Sciatic nerve (tissue), 2 donors: ENCODE results near the gene ENOPH1. TPM values are rescaled to one million over a fixed set of nuclear protein-coding genes. Genes with fewer than 3 reads are reported as not detected.
"Not testable (repeated sequence)": the region's sequence is repeated elsewhere in the genome, so short reads cannot be mapped to it uniquely, and the experiment has no call there.

ENCODE experiments used
- ATAC-seq: fragments of 200-7000 bp; cut with Tn5 transposase; one replicate; pipeline ENCODE4 v1.9.1; 2020; ENCODE audit warnings: mild to moderate bottlenecking, moderate library complexity
- DNase-seq: peaks from one replicate; pipeline ENCODE4 v3.0.0-alpha.2; 2020; ENCODE audit warnings: low spot score
- intact Hi-C: fragments of 100-400 bp; cut with DNase I; formaldehyde crosslinking; loops from one replicate; pipeline ENCODE4 v1.14.2; 2022
- total RNA-seq: library from RNA; stranded (reverse); fragmentation: NEBNext Ultra II Directional; extraction: Animal tissue kit (Norgen Biotek cat#: 25700); gene quantifications from one replicate; pipeline ENCODE4 v1.2.1, GENCODE V29; 2021
- donor health status: DM: no; HTN: no; CAD: no.
- donor health status: DM: no; HTN: no; CAD: no.

The ENOPH1 gene
- total RNA-seq, 1 donor from 2014 or later = 30.0 TPM

GRCh38 chr4:82458729-82459128, 28.3 kb downstream of the ENOPH1 start:
- intact Hi-C loops = no loop called here
- ATAC-seq = no peak
- DNase-seq = no peak

GRCh38 chr4:82461710-82462109, 31.3 kb downstream of the ENOPH1 start:
- intact Hi-C loops = loop anchor here (10.0 kb wide), 1 partner anchor 803 kb away; no protein-coding TSS in a partner anchor
- ATAC-seq (no peak), DNase-seq (no peak)

- intact Hi-C loops = loop anchor here (10.0 kb wide), 1 partner anchor 802 kb away; no protein-coding TSS in a partner anchor
- ATAC-seq (peak; percentile 95), DNase-seq (peak; percentile 92)
Observed at GRCh38 chr4:82462415-82462831, 32.0 kb downstream of the ENOPH1 start.

- ATAC-seq = no peak
- intact Hi-C loops = loop anchor here (10.0 kb wide), 1 partner anchor 802 kb away; no protein-coding TSS in a partner anchor
- DNase-seq = no peak
Observed at GRCh38 chr4:82463221-82463620, 32.8 kb downstream of the ENOPH1 start.

- no peak for DNase-seq
- intact Hi-C loops = loop anchor here (10.0 kb wide), 1 partner anchor 797 kb away; no protein-coding TSS in a partner anchor
- ATAC-seq = no peak
Observed at GRCh38 chr4:82467471-82467870, 37.1 kb downstream of the ENOPH1 start.

- intact Hi-C loops = loop anchor here (10.0 kb wide), 1 partner anchor 795 kb away; no protein-coding TSS in a partner anchor
- ATAC-seq = peak; percentile 85
- no peak for DNase-seq
Observed at GRCh38 chr4:82469791-82470345, 39.5 kb downstream of the ENOPH1 start.

GRCh38 chr4:82473080-82473479, 42.7 kb downstream of the ENOPH1 start:
- DNase-seq, intact Hi-C loops, ATAC-seq: not testable (repeated sequence)

- intact Hi-C loops = no loop called here
- no peak for ATAC-seq
- no peak for DNase-seq
Observed at GRCh38 chr4:82473621-82474164, 43.3 kb downstream of the ENOPH1 start.

- intact Hi-C loops, ATAC-seq, DNase-seq: not testable (repeated sequence)
Observed at GRCh38 chr4:82475931-82476330, 45.5 kb downstream of the ENOPH1 start.

- intact Hi-C loops, DNase-seq, ATAC-seq: not testable (repeated sequence)
Observed at GRCh38 chr4:82477469-82477868, 47.1 kb downstream of the ENOPH1 start.

GRCh38 chr4:82479562-82479961, 49.2 kb downstream of the ENOPH1 start:
- no peak for DNase-seq
- intact Hi-C loops = no loop called here
- ATAC-seq = no peak

GRCh38 chr4:82480771-82481505, 50.5 kb downstream of the ENOPH1 start:
- ATAC-seq = no peak
- intact Hi-C loops = no loop called here
- no peak for DNase-seq

- DNase-seq (no peak), ATAC-seq (no peak)
- intact Hi-C loops = no loop called here
Observed at GRCh38 chr4:82481506-82481840, 51.1 kb downstream of the ENOPH1 start.

- ATAC-seq (no peak), DNase-seq (no peak)
- intact Hi-C loops = no loop called here
Observed at GRCh38 chr4:82482387-82482786, 52.0 kb downstream of the ENOPH1 start.

- DNase-seq (no peak), ATAC-seq (no peak)
- intact Hi-C loops = no loop called here
Observed at GRCh38 chr4:82484996-82485783, 54.8 kb downstream of the ENOPH1 start.

GRCh38 chr4:82489076-82489475, 58.7 kb downstream of the ENOPH1 start:
- intact Hi-C loops = no loop called here
- no peak for DNase-seq
- ATAC-seq = no peak

- no peak for DNase-seq
- intact Hi-C loops = no loop called here
Observed at GRCh38 chr4:82489987-82490386, 59.6 kb downstream of the ENOPH1 start.

GRCh38 chr4:82491251-82491960, 61.0 kb downstream of the ENOPH1 start:
- DNase-seq = no peak
- intact Hi-C loops = no loop called here
- ATAC-seq = peak; percentile 36

More at GRCh38 chr4:82489987-82490386, 59.6 kb downstream of the ENOPH1 start:
- peak; percentile 50 for ATAC-seq
